OCI-LY1 (cell line): ENCODE results near the gene TLE6.

Experiments used
- H2AFZ ChIP-seq: fragments of 200-600 bp; sonication (generic), shearing (Covaris generic); 2 replicates; pipeline ENCODE4 v1.6.0; 2014; ENCODE audit warnings: antibody characterized with exemption, mild to moderate bottlenecking, low read length
- H3F3A ChIP-seq: fragments of 200-600 bp; sonication (generic), shearing (Covaris generic); 2 replicates; pipeline ENCODE4 v1.6.0; 2014; ENCODE audit warnings: mild to moderate bottlenecking, antibody characterized with exemption, low read length, moderate library complexity; ENCODE audit not compliant: insufficient read depth
- H3K27ac ChIP-seq: fragments of 200-600 bp; sonication (generic); 2 replicates; pipeline ENCODE4 v1.5.1; 2014; ENCODE audit warnings: low read length, mixed run types, mild to moderate bottlenecking, low read depth; ENCODE audit not compliant: poor library complexity, severe bottlenecking
- H3K27me3 ChIP-seq: fragments of 200-600 bp; sonication (generic); 2 replicates; pipeline ENCODE4 v1.6.0; 2014; ENCODE audit warnings: antibody characterized with exemption, mild to moderate bottlenecking, low read length, moderate library complexity; ENCODE audit not compliant: insufficient read depth
- H3K36me3 ChIP-seq: fragments of 200-600 bp; sonication (generic); 2 replicates; pipeline ENCODE4 v1.6.1; 2014; ENCODE audit warnings: mild to moderate bottlenecking, antibody characterized with exemption, low read length, moderate library complexity, mixed read lengths; ENCODE audit not compliant: insufficient read depth
- H3K4me1 ChIP-seq: fragments of 200-600 bp; sonication (generic); 2 replicates; pipeline ENCODE4 v1.5.1; 2014; ENCODE audit warnings: mild to moderate bottlenecking, low read length, moderate library complexity; ENCODE audit not compliant: insufficient read depth, severe bottlenecking
- H3K4me2 ChIP-seq: fragments of 200-600 bp; sonication (generic), shearing (Covaris generic); 2 replicates; pipeline ENCODE4 v1.6.1; 2014; ENCODE audit warnings: low read length
- H3K4me3 ChIP-seq: fragments of 200-600 bp; sonication (generic); 2 replicates; pipeline ENCODE4 v1.5.1; 2014; ENCODE audit warnings: low read length, low read depth, mild to moderate bottlenecking, mixed read lengths; ENCODE audit not compliant: poor library complexity, severe bottlenecking
- H3K79me2 ChIP-seq: fragments of 200-600 bp; shearing (Covaris generic); 2 replicates; pipeline ENCODE4 v1.6.1; 2016; ENCODE audit warnings: mixed run types, low read length, mixed read lengths; ENCODE audit not compliant: insufficient read depth
- H3K9ac ChIP-seq: fragments of 200-600 bp; sonication (generic), shearing (Covaris generic); 2 replicates; pipeline ENCODE4 v1.6.1; 2014; ENCODE audit warnings: mild to moderate bottlenecking, low read length, mixed read lengths
- H3K9me2 ChIP-seq: fragments of 200-600 bp; sonication (generic), shearing (Covaris generic); 2 replicates; pipeline ENCODE4 v1.6.1; 2014; ENCODE audit warnings: low read depth, mild to moderate bottlenecking, low read length, mixed read lengths
- H3K9me3 ChIP-seq: fragments of 200-600 bp; shearing (Covaris generic); 2 replicates; pipeline ENCODE4 v1.6.1; 2014; ENCODE audit warnings: low read length, mixed read lengths
- H4K20me1 ChIP-seq: fragments of 200-600 bp; sonication (generic), shearing (Covaris generic); 2 replicates; pipeline ENCODE4 v1.6.0; 2016; ENCODE audit warnings: mild to moderate bottlenecking, low read length; ENCODE audit not compliant: insufficient read depth
- CTCF ChIP-seq: fragments of 200-600 bp; sonication (generic), shearing (Covaris generic); IDR thresholded peaks from 2 replicates; pipeline ENCODE4 v1.5.1; 2017; ENCODE audit warnings: mild to moderate bottlenecking, antibody characterized with exemption, low read length, moderate library complexity, mixed read lengths
- EZH2 ChIP-seq: fragments of 200-600 bp; sonication (generic), shearing (Covaris generic); IDR thresholded peaks from 2 replicates; pipeline ENCODE4 v1.8.0; 2017; ENCODE audit warnings: borderline replicate concordance, mixed run types, mild to moderate bottlenecking, antibody characterized with exemption, low read length, moderate library complexity, mixed read lengths

TLE6 gene

GRCh38 chr19:2997720-2998119 is 20.4 kb downstream of the TLE6 start:
- Histone ChIP-seq H3K9ac (no peak overlapping the region), H3F3A (no peaks in the 10 kb centered on the region), H4K20me1 (no peaks in the 10 kb centered on the region), H3K79me2 (no peaks in the 10 kb centered on the region), H3K36me3 (no peaks in the 10 kb centered on the region; the same call in 1 of the 2 replicates), H3K4me2 (no peak overlapping the region), H3K9me2 (no peaks in the 10 kb centered on the region), H2AFZ (no peak overlapping the region), H3K4me1 (no peaks in the 10 kb centered on the region), H3K27ac (no peak overlapping the region), H3K4me3 (no peak overlapping the region), H3K27me3 (no peaks in the 10 kb centered on the region), H3K9me3 (no peaks in the 10 kb centered on the region)
- TF ChIP-seq CTCF: no peak
- no peak for TF ChIP-seq EZH2

- no peaks in the 10 kb centered on the region for H3K79me2 ChIP-seq
- TF ChIP-seq CTCF (no peak), EZH2 (no peak)
- no peak overlapping the region for H3K4me3 ChIP-seq
- H3K36me3 ChIP-seq: no peaks in the 10 kb centered on the region; the same call in 1 of the 2 replicates
- H3K4me1 ChIP-seq: no peaks in the 10 kb centered on the region
- no peak overlapping the region for H3K4me2 ChIP-seq
- H3K9ac ChIP-seq: no peak overlapping the region
- no peaks in the 10 kb centered on the region for H3K27me3 ChIP-seq
- H3F3A ChIP-seq: no peaks in the 10 kb centered on the region
- no peaks in the 10 kb centered on the region for H3K9me3 ChIP-seq
- H3K9me2 ChIP-seq: no peaks in the 10 kb centered on the region
- no peaks in the 10 kb centered on the region for H4K20me1 ChIP-seq
- H3K27ac ChIP-seq: no peak overlapping the region
- H2AFZ ChIP-seq: no peak overlapping the region
Measured at GRCh38 chr19:2998642-2999041, 21.3 kb downstream of the TLE6 start.

DNA sequence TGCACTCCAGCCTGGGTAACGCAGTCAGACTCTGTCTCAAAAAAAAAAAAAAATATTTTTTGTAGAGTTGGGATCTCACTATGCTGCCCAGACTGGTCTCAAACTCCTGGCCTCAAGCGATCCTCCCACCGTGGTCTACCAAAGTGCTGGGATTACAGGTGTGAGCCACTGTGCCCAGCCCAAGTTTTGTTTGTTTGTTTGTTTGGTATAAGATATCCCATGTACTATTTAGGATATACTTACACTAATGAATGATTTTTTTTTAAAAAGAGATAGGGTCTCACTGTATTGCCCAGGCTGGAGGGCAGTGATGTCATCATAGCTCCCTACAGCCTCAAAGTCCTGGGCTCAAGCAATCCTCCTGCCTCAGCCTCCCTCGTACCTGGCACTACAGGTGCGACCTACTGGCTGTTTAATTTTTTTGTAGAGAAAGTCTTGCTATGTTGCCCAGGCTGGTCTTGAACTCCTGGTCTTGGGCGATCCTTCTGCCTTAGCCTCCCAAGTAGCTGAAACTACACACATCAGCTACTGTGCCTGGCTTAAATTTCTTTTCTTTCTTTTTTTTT is 24.0 kb downstream of the TLE6 start:
- Histone ChIP-seq H3K27ac (no peak overlapping the region), H3K9ac (no peak overlapping the region), H4K20me1 (no peaks in the 10 kb centered on the region), H3K36me3 (no peaks in the 10 kb centered on the region; the same call in 1 of the 2 replicates), H3K9me3 (no peaks in the 10 kb centered on the region), H3F3A (no peaks in the 10 kb centered on the region), H3K9me2 (no peaks in the 10 kb centered on the region), H3K27me3 (no peaks in the 10 kb centered on the region), H2AFZ (no peak overlapping the region), H3K4me1 (no peaks in the 10 kb centered on the region), H3K79me2 (no peaks in the 10 kb centered on the region), H3K4me2 (no peak overlapping the region), H3K4me3 (no peak overlapping the region)
- TF ChIP-seq EZH2 (no peak), CTCF (no peak)
